HepG2 (cell line): ENCODE results near the gene TAF1B.

Experiments
- BHLHE40 ChIP-seq: IDR thresholded peaks from 2 replicates; pipeline ENCODE4 v1.6.1; 2011; ENCODE audit warnings: low read length, improper control_type of control experiment
- BRCA1 ChIP-seq: sonication (generic); formaldehyde crosslinking; IDR thresholded peaks from 2 replicates; pipeline ENCODE4 v1.4.0; 2020; ENCODE audit warnings: missing genetic modification reagents
- CTCF ChIP-seq: sonication (generic); formaldehyde crosslinking; IDR thresholded peaks from 2 replicates; pipeline ENCODE4 v1.5.0; 2020; ENCODE audit warnings: mild to moderate bottlenecking, missing genetic modification reagents, moderate library complexity
- ETV6 ChIP-seq: sonication (generic); formaldehyde crosslinking; conservative IDR thresholded peaks from 2 replicates; pipeline ENCODE4 v1.4.0; 2020; ENCODE audit warnings: missing genetic modification reagents
- GTF2F1 ChIP-seq: fragments of 150-350 bp; IDR thresholded peaks from 2 replicates; pipeline ENCODE4 v1.6.1; 2014; ENCODE audit warnings: low read length
- SNRNP70 ChIP-seq: fragments of 200-400 bp; formaldehyde crosslinking; IDR thresholded peaks from 2 replicates; pipeline ENCODE4 v1.6.1; 2017; ENCODE audit warnings: mild to moderate bottlenecking, low read depth, low read length, moderate library complexity
- ZBTB43 ChIP-seq: sonication (generic); formaldehyde crosslinking; conservative IDR thresholded peaks from 2 replicates; pipeline ENCODE4 v1.4.0; 2020; ENCODE audit warnings: missing genetic modification reagents
- ZNF121 ChIP-seq: sonication (generic); formaldehyde crosslinking; IDR thresholded peaks from 2 replicates; pipeline ENCODE4 v1.5.0; 2020; ENCODE audit warnings: mild to moderate bottlenecking, missing genetic modification reagents
- ZNF274 ChIP-seq: sonication (generic); formaldehyde crosslinking; IDR thresholded peaks from 2 replicates; pipeline ENCODE4 v1.5.1; 2020; ENCODE audit warnings: mild to moderate bottlenecking, missing genetic modification reagents

- TF ChIP-seq BRCA1 (CRISPR knock-in tag) (no peak), BHLHE40 (no peak), CTCF (CRISPR knock-in tag) (no peak), ZNF121 (CRISPR knock-in tag) (no peak), GTF2F1 (no peak), ZBTB43 (no peak), SNRNP70 (no peak), ZNF274 (no peak), ETV6 (CRISPR knock-in tag) (no peak)
Observed at GRCh38 chr2:9820020-9820973, 23.0 kb upstream of the TAF1B start.
